Measurements from ENCODE around the gene CYP4V2. TPM values are rescaled to one million over a fixed set of nuclear protein-coding genes. Genes with fewer than 3 reads are reported as not detected.

CYP4V2 gene
- total and polyA plus RNA-seq, 2 donors (not counting 1 experiment from before 2014, with no cell fraction given), result 9.5 to 18.3 TPM

DNA sequence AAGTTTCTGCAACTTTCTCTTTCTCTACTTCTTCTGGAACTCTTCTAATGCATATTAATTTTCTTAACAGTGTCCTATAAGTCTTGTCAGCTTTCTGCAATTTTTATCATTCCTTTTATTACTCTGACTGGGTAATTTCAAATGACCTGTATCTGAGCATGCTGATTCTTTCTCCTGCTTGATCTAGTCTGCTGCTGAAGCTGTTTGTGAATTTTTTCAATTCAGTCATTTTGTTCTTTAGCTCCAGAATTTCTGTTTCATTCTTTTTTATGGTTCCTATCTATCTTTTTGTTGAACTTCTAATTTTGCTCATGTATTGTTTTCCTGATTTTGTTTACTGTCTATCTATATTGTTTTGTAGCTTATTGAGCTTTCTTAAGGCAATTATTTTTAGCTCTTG is 34.5 kb downstream of the CYP4V2 start:
- Mint-ChIP-seq H3K9me3 (ENCODE audit: insufficient read depth) (peaks cover 9% of the 10 kb centered on the region), H3K27ac (no peak overlapping the region), H3K27me3 (peaks cover 17% of the 10 kb centered on the region), H3K4me3 (no peak overlapping the region), H3K4me1 (no peaks in the 10 kb centered on the region)
- Histone ChIP-seq H3K9me3 (ENCODE audit: control extremely low read depth in 1 of 3, control insufficient read depth in 2 of 3, insufficient read depth in 1 of 3, low read length in 2 of 3) (peaks cover 3 to 22% (median 9%) of the 10 kb centered on the region in 3 donors), H4K20me1 (ENCODE audit: control insufficient read depth, insufficient read depth, low read length, poor library complexity, severe bottlenecking) (no peaks in the 10 kb centered on the region), H3K79me2 (ENCODE audit: control insufficient read depth, insufficient read depth, low read length) (no peaks in the 10 kb centered on the region), H3K4me2 (replicated peaks; ENCODE audit: low read depth, low read length, poor library complexity, severe bottlenecking) (no peak overlapping the region), H3K27ac (ENCODE audit: low read length in 2 of 2) (no peak overlapping the region), H2AFZ (ENCODE audit: insufficient read depth, low read depth, low read length, poor library complexity, severe bottlenecking) (no peak overlapping the region), H3K36me3 (replicated peaks in 1 of 2; ENCODE audit: control extremely low read depth in 1 of 2, control insufficient read depth in 1 of 2, extremely low read depth in 1 of 2, insufficient read depth in 2 of 2, low read length in 1 of 2) (no peaks in the 10 kb centered on the region), H3K4me3 (ENCODE audit: control extremely low read depth in 1 of 5, extremely low read depth in 1 of 5, insufficient read depth in 1 of 5, low read depth in 2 of 5, low read length in 4 of 5) (no peak overlapping the region), H3K4me1 (ENCODE audit: control insufficient read depth in 2 of 2, insufficient read depth in 2 of 2, low read length in 2 of 2) (no peaks in the 10 kb centered on the region), H3K27me3 (replicated peaks in 1 of 4; ENCODE audit: control extremely low read depth in 1 of 4, control insufficient read depth in 3 of 4, insufficient read depth in 4 of 4, low read length in 3 of 4) (no peaks in the 10 kb centered on the region), H3K9ac (ENCODE audit: low read length) (no peak overlapping the region)
- CTCF ChIA-PET, result no interaction called here
- intact Hi-C loops (cut with micrococcal nuclease), result no loop called here
- no peak for ATAC-seq (ENCODE audit: low read depth)
- TF ChIP-seq, protein P1, sequence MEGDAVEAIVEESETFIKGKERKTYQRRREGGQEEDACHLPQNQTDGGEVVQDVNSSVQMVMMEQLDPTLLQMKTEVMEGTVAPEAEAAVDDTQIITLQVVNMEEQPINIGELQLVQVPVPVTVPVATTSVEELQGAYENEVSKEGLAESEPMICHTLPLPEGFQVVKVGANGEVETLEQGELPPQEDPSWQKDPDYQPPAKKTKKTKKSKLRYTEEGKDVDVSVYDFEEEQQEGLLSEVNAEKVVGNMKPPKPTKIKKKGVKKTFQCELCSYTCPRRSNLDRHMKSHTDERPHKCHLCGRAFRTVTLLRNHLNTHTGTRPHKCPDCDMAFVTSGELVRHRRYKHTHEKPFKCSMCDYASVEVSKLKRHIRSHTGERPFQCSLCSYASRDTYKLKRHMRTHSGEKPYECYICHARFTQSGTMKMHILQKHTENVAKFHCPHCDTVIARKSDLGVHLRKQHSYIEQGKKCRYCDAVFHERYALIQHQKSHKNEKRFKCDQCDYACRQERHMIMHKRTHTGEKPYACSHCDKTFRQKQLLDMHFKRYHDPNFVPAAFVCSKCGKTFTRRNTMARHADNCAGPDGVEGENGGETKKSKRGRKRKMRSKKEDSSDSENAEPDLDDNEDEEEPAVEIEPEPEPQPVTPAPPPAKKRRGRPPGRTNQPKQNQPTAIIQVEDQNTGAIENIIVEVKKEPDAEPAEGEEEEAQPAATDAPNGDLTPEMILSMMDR (IDR thresholded peaks at IDR 0.05), result no peak
- no peak for TF ChIP-seq EZH2 (IDR thresholded peaks at IDR 0.05; ENCODE audit: borderline replicate concordance, insufficient read depth, low read depth, low read length, poor library complexity, severe bottlenecking)
- DNase-seq, result no peak
- POLR2A ChIA-PET, result no interaction called here

DNA sequence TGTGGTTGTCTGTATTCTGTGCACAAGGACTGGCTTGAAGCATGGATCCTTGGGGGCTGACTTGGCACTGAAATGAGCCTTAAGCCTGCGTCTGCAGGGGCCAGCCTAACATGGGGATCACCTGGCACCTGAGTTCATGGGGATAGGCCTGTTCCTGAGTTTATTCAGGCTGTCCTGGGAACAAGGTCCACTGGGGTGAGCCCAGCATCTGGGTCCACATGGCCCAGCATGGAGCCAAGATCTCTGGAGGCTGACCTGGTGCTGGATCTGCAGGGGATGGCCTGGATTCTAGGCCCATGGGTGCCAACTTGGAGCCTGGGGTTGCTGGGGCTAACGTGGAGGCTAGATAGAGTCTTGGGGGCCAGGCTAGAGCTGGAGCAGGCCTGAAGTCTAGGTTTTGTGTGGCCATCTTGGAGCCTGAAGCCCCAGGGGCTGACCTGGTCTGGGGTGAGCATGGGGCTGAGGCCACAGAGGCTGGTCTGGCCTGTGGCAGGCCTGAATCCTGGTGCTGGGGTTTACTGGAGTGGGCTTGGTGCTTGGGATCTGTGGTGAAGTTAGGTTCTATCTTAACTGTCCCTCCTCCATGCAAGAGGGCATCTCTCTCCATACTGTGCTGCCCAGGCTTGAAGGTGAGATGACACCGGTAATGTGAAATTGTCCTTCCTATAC is 35.3 kb downstream of the CYP4V2 start:
- no peak overlapping the region for H3K4me2 ChIP-seq (replicated peaks; ENCODE audit: low read depth, low read length, poor library complexity, severe bottlenecking)
- Mint-ChIP-seq H3K27me3 (peaks cover 12% of the 10 kb centered on the region), H3K9me3 (ENCODE audit: insufficient read depth) (peaks cover 9% of the 10 kb centered on the region), H3K27ac (no peak overlapping the region), H3K4me3 (no peak overlapping the region), H3K4me1 (no peaks in the 10 kb centered on the region)
- H3K9ac ChIP-seq (ENCODE audit: low read length), result no peak overlapping the region
- intact Hi-C loops (cut with micrococcal nuclease), result no loop called here
- H2AFZ ChIP-seq (ENCODE audit: insufficient read depth, low read depth, low read length, poor library complexity, severe bottlenecking), result no peak overlapping the region
- H4K20me1 ChIP-seq (ENCODE audit: control insufficient read depth, insufficient read depth, low read length, poor library complexity, severe bottlenecking), result no peaks in the 10 kb centered on the region
- 76% methylated on average over 2 of the region's 3 CpGs for WGBS (ENCODE audit: insufficient coverage)
- H3K4me3 ChIP-seq (ENCODE audit: control extremely low read depth in 1 of 5, extremely low read depth in 1 of 5, insufficient read depth in 1 of 5, low read depth in 2 of 5, low read length in 4 of 5), result no peak overlapping the region
- peaks cover 3 to 22% (median 9%) of the 10 kb centered on the region in 3 donors for H3K9me3 ChIP-seq (ENCODE audit: control extremely low read depth in 1 of 3, control insufficient read depth in 2 of 3, insufficient read depth in 1 of 3, low read length in 2 of 3)
- ChIA-PET CTCF (no interaction called here), POLR2A (no interaction called here)
- ATAC-seq (ENCODE audit: low read depth), result no peak
- TF ChIP-seq, protein P1 (IDR thresholded peaks at IDR 0.05), result no peak
- TF ChIP-seq EZH2 (IDR thresholded peaks at IDR 0.05; ENCODE audit: borderline replicate concordance, insufficient read depth, low read depth, low read length, poor library complexity, severe bottlenecking), result no peak
- H3K4me1 ChIP-seq (ENCODE audit: control insufficient read depth in 2 of 2, insufficient read depth in 2 of 2, low read length in 2 of 2), result no peaks in the 10 kb centered on the region
- no peak for DNase-seq
- no peaks in the 10 kb centered on the region for H3K27me3 ChIP-seq (replicated peaks in 1 of 4; ENCODE audit: control extremely low read depth in 1 of 4, control insufficient read depth in 3 of 4, insufficient read depth in 4 of 4, low read length in 3 of 4)
- no peaks in the 10 kb centered on the region for H3K79me2 ChIP-seq (ENCODE audit: control insufficient read depth, insufficient read depth, low read length)
- H3K27ac ChIP-seq (ENCODE audit: low read length in 2 of 2), result no peak overlapping the region
- no peaks in the 10 kb centered on the region for H3K36me3 ChIP-seq (replicated peaks in 1 of 2; ENCODE audit: control extremely low read depth in 1 of 2, control insufficient read depth in 1 of 2, extremely low read depth in 1 of 2, insufficient read depth in 2 of 2, low read length in 1 of 2)

Measured in B cell (primary cell).